Uterus (tissue), 2 donors: ENCODE measurements around the gene PPAN.

Experiments used
- POLR2A ChIP-seq, 2 donors: fragments of 450-650 bp; IDR thresholded peaks; one replicate each; pipeline ENCODE4 v1.6.1; 2016; ENCODE audit warnings: antibody characterized with exemption in 2 of 2, mild to moderate bottlenecking in 1 of 2, moderate library complexity in 1 of 2
- TF ChIP-seq, protein P1 (sequence below), 4 experiments: fragments of 200-600 bp in 2 of 4; fragments of 450-650 bp in 2 of 4; sonication (generic) in 2 of 4; IDR thresholded peaks; one replicate each; pipeline ENCODE4 v1.5.1; 2016 to 2019; ENCODE audit warnings: antibody characterized with exemption in 4 of 4, mild to moderate bottlenecking in 2 of 4, moderate library complexity in 1 of 4

DNA sequence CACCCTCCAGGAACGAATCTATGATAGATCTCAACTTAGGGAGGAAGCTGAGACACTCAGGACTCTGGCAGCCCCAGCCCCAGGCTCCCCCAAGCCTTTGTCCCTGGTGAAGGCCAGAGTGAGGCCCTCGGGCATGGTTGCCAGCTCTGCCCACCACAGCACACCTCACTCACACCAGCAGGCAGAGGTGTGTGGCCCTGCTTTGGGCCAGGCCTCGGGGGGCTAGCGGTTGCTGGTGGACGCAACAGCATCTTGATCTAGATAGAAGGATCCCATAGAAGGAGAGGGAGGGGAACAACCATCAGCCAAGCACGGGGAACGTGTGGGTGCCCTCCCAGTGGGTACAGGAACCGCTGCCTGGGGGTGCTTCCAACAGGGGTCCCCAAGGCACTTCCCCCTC is 51.9 kb downstream of the PPAN start:
- TF ChIP-seq, protein P1, sequence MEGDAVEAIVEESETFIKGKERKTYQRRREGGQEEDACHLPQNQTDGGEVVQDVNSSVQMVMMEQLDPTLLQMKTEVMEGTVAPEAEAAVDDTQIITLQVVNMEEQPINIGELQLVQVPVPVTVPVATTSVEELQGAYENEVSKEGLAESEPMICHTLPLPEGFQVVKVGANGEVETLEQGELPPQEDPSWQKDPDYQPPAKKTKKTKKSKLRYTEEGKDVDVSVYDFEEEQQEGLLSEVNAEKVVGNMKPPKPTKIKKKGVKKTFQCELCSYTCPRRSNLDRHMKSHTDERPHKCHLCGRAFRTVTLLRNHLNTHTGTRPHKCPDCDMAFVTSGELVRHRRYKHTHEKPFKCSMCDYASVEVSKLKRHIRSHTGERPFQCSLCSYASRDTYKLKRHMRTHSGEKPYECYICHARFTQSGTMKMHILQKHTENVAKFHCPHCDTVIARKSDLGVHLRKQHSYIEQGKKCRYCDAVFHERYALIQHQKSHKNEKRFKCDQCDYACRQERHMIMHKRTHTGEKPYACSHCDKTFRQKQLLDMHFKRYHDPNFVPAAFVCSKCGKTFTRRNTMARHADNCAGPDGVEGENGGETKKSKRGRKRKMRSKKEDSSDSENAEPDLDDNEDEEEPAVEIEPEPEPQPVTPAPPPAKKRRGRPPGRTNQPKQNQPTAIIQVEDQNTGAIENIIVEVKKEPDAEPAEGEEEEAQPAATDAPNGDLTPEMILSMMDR (IDR thresholded peaks at IDR 0.05), result no peak
- no peak for TF ChIP-seq POLR2A (IDR thresholded peaks at IDR 0.05)
